ENCODE measurements around the gene FBN2. TPM values are rescaled to one million over a fixed set of nuclear protein-coding genes. Genes with fewer than 3 reads are reported as not detected.

FBN2 gene
- total RNA-seq, 3 donors from 2014 or later (not counting 1 experiment from before 2014, with no cell fraction given), result 0.31 to 0.70 (median 0.58) TPM

DNA sequence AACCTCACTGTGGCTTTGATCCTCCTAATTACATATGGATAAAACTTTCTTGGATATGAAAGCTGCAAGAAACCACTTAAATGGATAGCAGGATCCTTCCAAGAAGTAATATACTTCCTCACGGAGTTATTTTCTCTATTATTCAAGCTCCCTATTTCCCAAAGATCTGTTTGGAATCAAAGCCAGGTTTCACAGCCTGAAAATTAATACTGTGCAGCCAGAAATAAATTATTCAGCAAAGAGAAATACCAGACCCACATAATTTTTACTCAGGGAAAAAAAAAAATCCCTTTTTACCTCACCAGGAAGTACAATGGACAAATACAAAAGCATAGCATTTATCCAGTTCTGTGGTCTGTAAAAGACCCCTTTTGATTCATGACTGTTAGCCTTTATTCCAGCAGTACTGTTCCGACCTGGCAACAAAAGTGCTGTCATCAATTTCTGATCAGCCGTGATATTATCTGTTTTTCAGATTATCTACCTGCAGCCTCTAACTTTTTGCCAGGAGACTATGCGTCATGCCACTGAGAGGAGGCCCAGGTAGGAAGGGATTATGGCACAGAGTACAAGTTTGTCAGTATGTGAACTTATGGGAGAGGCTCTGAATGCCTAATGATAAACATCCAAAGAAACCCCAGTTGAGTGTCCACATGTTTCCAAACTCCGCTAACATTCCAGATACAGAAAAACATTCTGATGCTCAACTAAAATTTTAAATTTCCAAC lies 57.0 kb downstream of the FBN2 start:
- H3K9me3 ChIP-seq (ENCODE audit: control insufficient read depth, insufficient read depth, low read length), result no peaks in the 10 kb centered on the region
- intact Hi-C loops (cut with micrococcal nuclease), result no loop called here

GRCh38 chr5:128480158-128480557 lies 57.9 kb downstream of the FBN2 start:
- no peak for TF ChIP-seq CTCF (IDR thresholded peaks at IDR 0.05)
- Mint-ChIP-seq H3K27ac (no peak overlapping the region), H3K4me1 (no peaks in the 10 kb centered on the region), H3K27me3 (ENCODE audit: low read depth in 2 of 2) (no peaks in the 10 kb centered on the region), H3K36me3 (no peaks in the 10 kb centered on the region), H3K9me3 (peaks cover 0 to 7% of the 10 kb centered on the region in 2 donors), H3K4me3 (no peak overlapping the region)
- intact Hi-C loops (cut with micrococcal nuclease), result no loop called here
- Histone ChIP-seq H3K27ac (ENCODE audit: low read length) (no peak overlapping the region), H3K4me3 (ENCODE audit: low read length) (no peak overlapping the region), H3K9me3 (ENCODE audit: control insufficient read depth, insufficient read depth, low read length) (no peaks in the 10 kb centered on the region), H3K36me3 (ENCODE audit: control insufficient read depth, insufficient read depth, low read length) (no peaks in the 10 kb centered on the region), H3K4me1 (ENCODE audit: control insufficient read depth, insufficient read depth, low read length) (no peaks in the 10 kb centered on the region), H3K27me3 (ENCODE audit: control insufficient read depth, insufficient read depth, low read length) (no peaks in the 10 kb centered on the region)
- no peak for DNase-seq
- no peak for ATAC-seq
- 91% methylated on average over 1 of the region's 1 CpG for WGBS (ENCODE audit: insufficient coverage)

More for the DNA sequence above, 57.0 kb downstream of the FBN2 start:
- no peak overlapping the region for H3K27ac ChIP-seq (ENCODE audit: low read length)
- H3K9me3 Mint-ChIP-seq, result peaks cover 0 to 7% of the 10 kb centered on the region in 2 donors
- H3K27ac Mint-ChIP-seq, result no peak overlapping the region
- DNase-seq (no peak), ATAC-seq (no peak)
- H3K4me3 ChIP-seq (ENCODE audit: low read length), result no peak overlapping the region
- WGBS (ENCODE audit: insufficient coverage), result 92% methylated on average over 4 of the region's 5 CpGs
- no peak overlapping the region for H3K4me3 Mint-ChIP-seq
- no peaks in the 10 kb centered on the region for H3K4me1 Mint-ChIP-seq
- no peaks in the 10 kb centered on the region for H3K36me3 Mint-ChIP-seq
- no peaks in the 10 kb centered on the region for H3K27me3 ChIP-seq (ENCODE audit: control insufficient read depth, insufficient read depth, low read length)
- no peaks in the 10 kb centered on the region for H3K36me3 ChIP-seq (ENCODE audit: control insufficient read depth, insufficient read depth, low read length)
- no peaks in the 10 kb centered on the region for H3K4me1 ChIP-seq (ENCODE audit: control insufficient read depth, insufficient read depth, low read length)
- TF ChIP-seq CTCF (IDR thresholded peaks at IDR 0.05), result no peak
- no peaks in the 10 kb centered on the region for H3K27me3 Mint-ChIP-seq (ENCODE audit: low read depth in 2 of 2)

DNA sequence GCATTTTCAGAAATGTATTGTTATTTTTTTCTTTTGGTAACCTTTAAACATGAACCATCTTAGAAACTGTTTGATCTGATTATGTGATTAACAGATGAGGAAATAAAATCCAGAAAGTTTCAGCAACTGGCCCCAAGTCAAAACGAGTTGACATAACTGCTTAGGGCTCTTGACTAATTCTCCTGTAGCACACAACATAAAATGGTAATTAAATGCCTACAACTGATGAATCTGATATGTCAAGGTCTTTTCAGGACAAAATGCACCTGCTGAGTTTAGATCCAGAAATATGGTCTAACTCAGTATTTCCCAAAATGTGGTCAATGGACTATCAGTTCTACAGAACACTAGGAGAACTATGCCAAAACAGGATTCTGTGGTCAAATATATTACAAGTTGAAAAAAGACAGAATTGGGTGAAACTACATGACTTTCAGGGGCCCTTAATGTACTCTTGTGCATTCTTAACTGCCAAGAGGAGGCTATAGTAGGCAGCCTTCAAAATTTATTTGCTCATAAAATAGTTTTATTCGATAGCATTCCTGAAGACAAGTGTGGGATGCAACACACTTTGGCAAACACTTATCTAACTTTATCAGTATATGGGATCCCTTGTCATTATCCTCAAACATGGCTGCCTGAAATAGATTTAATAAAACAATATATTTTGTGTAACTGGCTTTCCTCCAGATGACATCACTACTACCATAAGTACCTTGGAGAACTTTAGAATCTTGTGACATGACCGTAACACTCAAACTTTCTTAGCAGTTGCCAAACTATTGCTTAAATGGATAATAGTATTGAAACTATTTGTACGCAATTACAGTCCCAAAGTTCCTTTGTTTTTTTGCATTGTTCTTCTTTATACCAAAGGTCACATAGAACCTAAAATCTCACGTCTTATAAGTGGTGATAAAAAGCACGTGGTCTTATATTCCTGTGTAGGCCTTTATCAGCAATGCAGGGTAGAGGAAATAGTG lies 59.4 kb downstream of the FBN2 start:
- Mint-ChIP-seq H3K4me3 (no peak overlapping the region), H3K9me3 (peaks cover 2 to 7% of the 10 kb centered on the region in 2 donors), H3K27ac (no peak overlapping the region), H3K27me3 (ENCODE audit: low read depth in 2 of 2) (no peaks in the 10 kb centered on the region), H3K4me1 (no peaks in the 10 kb centered on the region), H3K36me3 (no peaks in the 10 kb centered on the region)
- H3K4me1 ChIP-seq (ENCODE audit: control insufficient read depth, insufficient read depth, low read length), result no peaks in the 10 kb centered on the region
- ATAC-seq, result no peak
- intact Hi-C loops (cut with micrococcal nuclease), result no loop called here
- TF ChIP-seq CTCF (IDR thresholded peaks at IDR 0.05), result no peak
- H3K4me3 ChIP-seq (ENCODE audit: low read length), result no peak overlapping the region
- DNase-seq, result no peak
- no peak overlapping the region for H3K27ac ChIP-seq (ENCODE audit: low read length)
- H3K27me3 ChIP-seq (ENCODE audit: control insufficient read depth, insufficient read depth, low read length), result no peaks in the 10 kb centered on the region
- H3K9me3 ChIP-seq (ENCODE audit: control insufficient read depth, insufficient read depth, low read length), result no peaks in the 10 kb centered on the region
- WGBS (ENCODE audit: insufficient coverage), result 64% methylated on average over 3 of the region's 6 CpGs
- H3K36me3 ChIP-seq (ENCODE audit: control insufficient read depth, insufficient read depth, low read length), result no peaks in the 10 kb centered on the region
